HG02759 (cell line): ENCODE measurements around the gene AAMDC.
A peak's percentile ranks its signal among the peaks of the same experiment; 100 is the strongest.

Source experiments
- ATAC-seq: cut with Tn5 transposase; IDR thresholded peaks from one replicate; pipeline ENCODE4 v1.9.1; 2021; ENCODE audit warnings: mild to moderate bottlenecking, moderate library complexity; ENCODE audit not compliant: unreplicated experiment

The AAMDC gene

DNA sequence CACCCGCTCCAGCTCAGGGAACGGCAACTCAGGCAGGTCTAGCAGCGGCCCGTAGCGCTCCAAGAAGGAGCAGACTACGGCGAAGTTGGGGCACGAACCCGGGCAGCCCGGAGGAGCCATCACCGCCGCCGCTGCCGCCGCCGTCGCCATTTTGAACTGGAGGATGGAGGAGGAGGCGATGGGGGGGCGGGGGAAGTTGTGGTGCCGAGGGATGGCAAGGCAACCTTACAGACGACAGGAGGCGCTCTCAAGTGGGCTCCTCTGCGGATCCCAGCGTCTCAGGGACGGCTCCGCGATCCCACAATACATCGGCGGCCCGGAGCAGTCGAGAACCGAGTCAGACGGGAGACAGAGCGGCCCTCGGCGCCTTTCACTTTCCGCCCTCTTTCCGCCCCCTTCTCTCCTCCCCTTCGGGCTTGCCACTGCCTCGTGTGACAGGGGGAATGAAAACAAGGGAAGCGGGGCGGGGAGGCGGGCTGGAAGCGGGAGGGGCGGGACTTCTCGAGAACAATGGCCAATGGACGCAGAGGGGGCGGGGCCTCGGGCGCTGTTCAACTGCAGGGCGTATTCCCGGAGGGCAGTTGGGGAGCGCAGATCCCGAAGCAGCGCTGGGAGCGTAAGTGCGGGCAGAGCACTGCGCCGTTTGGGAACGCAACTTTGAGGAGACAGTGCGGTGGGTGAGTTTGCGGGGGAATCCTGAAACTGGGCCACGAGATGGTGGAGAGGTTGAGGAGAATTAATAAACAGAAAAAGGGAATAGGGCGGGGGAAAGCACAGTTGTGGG, at the start of gene AAMDC, which contains the start of gene RSF1:
Gene AAMDC (plus strand): TSS at position 580 of the 784 bp plus-strand sequence. CDS start 21,353 bp downstream, outside the sequence.
Gene RSF1 (minus strand): TSS at position 158 of the 784 bp plus-strand sequence. CDS start 8 bp downstream, at position 150.
- ATAC-seq = peak; percentile 87

DNA sequence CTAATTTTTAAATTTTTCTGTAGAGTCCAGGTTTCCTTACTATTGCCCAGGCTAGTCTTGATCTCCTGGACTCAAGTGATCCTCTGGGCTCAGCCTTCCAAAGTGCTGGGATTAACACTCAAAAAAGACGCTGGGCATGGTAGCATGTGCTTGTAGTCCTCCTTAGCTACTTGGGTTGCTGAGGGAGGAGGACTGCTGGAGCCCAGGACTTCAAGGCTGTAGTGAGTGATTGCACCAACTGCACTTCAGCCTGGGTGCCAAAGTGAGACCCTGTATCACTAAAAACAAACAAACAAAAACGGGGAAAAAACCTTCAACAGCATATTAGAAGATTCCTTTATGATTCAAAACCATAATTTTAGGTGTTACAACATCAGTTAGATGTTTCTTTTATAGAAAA, 45.0 kb upstream of the AAMDC start:
- no peak for ATAC-seq

DNA sequence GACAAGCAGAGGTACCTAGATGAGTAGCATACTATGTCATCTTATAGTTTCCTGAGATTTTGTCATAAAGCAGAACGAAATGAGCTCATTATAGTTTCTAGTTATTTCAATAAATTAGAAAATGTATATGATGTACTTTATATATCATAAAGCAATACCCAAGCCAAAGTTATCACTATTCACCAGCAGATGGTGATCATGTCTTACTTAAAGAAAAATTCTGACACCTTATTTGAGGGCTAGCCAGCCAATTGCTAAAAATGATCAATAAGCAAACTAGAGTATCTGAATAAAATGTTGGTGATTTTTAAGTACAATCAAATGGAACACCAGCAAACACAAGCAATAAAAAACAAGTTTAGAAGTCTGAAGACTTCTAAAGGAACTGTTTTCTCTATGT, 44.5 kb upstream of the AAMDC start:
- no peak for ATAC-seq

DNA sequence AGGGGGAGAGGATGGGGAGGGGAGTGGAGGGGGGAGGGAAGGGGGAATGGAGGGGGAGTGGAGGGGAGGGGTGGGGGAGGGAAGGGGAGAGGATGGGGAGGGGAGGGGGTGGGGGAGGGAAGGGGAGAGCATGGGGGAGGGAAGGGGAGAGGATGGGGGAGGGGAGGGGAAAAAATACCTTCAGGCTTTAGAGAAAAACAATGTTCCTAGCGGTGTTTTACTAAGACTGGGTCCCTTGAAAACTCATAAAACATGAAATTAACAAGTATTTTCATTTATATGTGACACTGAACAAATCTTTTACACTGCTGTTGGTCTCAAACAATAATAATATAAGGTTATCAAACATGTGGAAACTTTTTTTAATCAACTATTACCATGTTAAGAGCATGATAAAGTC, 42.8 kb upstream of the AAMDC start:
- no peak for ATAC-seq

DNA sequence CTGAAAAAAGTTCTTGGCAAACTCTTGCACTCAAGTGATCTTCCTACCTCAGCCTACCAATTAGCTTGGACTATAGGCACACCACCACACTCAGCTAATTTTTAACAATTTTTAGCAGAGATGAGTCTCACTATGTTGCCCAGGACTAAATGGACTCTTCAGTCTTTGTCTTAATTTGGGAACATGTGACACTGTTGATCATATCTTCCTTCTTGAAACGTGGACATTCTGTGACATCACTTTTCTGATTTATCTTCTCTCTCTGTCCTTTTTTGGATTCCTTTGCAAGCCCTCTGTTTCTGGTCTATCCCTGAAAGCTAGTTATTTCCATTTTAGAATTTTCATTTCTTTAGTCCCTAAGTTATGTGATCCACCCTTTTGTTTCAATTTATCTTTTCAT, 42.4 kb upstream of the AAMDC start:
- no peak for ATAC-seq

DNA sequence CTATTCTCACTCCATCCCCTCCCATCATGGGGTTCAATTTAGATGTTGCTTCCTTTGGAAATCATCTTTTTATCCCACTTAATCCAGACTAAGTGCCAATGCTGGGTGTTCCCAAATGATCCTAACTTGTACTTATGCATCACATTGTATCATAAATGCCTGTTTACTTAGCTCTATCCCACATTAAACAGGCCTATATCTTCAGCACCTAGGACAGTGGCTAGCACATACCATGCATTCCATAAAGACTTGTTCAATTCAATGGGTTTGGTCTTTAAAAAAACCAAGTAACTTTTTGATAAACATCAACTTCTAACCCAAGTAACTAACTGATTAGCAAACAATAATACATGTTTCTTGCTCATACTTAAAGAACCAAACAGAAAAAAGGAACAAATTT, 41.0 kb upstream of the AAMDC start:
- ATAC-seq = no peak

DNA sequence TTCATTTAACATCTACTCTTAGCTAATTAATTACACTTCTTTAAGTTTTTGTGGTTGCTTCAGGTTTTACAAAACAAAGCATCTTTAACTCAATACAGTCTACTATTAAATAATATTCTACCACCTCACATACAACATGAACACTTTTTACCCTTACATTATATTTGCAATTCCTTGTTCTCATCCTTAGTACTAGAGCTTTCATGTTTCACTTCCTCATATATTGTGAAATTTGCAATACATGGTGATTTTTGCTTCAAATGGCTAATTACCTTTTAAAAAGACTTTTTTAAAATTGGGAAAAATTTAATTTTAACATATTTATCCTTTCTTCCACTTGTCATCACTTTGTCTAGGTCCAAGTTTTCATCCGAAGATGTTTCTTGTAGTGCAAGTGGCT, 37.9 kb upstream of the AAMDC start:
- ATAC-seq = no peak

DNA sequence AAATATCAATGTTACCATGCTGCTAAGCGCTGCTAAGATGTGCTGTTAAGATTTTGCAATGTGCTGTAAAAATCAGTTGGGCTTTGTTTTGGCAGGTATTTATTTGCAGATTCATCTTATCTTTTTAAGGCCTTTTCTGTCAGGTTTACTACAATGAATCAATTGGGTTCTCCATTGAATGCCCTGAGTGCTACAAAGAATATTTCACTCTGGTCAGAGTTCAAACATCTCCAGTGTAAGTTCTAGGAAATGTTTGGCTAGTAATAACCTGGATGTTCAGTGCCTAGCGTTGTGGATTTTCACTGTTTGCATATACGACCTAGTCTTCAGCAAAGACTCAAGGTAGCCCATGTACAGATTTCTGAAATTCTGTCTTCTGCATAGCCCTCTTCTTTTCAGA, 36.4 kb upstream of the AAMDC start:
- no peak for ATAC-seq

DNA sequence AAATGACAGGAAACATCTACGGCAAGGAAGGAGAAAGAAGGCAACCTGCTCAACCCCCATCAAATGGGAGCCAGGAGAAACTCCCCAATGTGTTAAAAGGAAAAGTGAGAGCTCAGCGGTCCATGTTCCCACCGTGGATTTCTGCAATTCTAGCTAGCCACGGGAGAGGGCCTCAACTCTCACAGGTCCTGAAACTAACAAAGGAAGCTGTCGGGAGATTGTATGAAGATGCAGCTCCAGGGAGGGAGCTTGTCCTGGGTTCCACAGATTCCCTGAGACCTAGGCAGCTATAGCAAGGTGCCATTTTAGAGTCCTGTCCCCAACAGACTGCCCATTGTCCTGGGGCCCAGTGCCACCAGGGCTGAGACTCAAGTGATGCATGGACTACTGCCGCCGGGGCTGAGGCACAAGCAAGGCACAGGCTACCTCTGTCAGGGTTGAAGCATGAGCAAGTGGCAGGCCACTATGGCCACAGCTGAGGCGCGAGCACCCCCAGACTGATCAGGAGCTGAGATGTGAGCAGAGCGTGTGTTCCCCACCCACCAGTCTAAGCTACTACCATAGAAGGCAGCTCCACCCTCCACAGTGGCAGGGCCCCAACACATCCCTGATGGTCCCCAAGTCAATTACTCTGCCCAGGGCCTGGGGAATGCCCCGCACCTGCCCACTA, 31.7 kb upstream of the AAMDC start:
- ATAC-seq = no peak

DNA sequence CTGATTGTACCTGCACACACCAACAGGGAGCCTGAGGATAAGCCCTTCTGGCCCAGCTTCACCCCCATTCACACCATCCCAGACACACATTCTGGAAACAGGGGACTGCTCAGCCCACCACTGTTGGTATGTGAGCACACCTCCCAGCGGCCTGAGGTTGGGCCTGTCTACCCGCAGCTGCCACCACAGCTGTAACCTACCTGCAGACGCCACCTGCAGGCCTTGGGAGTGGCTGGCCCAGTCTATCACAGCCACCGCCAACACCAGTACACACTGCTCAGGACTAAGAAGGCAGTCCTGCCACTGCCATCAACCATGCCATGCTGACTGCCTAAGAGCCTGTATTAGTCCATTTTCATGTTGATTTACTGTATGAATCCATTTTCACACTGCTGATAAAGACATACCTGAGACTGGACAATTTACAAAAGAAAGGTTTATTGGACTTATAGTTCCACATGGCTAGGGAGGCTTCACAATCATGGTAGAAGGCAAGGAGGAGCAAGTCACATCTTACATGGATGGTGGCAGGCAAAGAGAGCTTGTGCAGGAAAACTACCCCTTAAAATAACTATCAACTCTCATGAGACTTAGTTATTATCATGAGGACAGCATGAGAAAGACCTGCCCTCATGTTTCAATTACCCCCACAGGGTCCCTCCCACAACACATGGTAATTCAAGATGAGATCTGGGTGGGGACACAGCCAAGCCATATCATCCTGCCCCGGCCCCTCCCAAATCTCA, 31.0 kb upstream of the AAMDC start:
- ATAC-seq = no peak

DNA sequence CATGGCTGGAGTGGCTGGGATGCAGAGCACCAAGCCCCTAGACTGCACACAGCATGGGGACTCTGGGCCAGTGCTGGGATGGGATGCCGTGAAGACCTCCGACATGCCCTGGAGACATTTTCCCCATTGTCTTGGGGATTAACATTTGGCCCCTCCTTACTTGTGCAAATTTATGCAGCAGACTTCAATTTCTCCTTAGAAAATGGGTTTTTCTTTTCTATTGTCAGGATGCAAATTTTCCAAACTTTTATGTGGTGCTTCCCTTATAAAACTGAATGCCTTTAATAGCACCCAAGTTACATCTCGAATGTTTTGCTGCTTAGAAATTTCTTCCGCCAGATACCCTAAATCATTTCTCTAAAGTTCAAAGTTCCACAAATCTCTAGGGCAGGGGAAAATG, 29.6 kb upstream of the AAMDC start:
- no peak for ATAC-seq

DNA sequence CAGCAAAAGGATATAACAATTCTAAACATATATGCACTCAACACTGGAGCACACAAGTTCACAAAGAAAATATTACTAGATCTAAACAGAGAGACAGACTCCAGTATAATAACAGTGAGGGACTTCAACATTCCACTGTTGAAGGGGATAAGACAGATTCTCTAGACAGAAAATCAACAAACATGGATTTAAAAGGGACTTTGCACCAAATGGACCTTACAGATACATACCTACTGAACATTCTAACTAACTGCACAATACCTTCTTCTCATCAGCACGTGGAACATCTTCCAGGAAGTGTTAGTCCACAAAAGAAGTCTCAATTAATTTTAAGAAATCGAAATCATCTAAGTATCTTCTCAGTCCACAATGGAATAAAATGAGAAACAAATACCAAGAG, 27.0 kb upstream of the AAMDC start:
- ATAC-seq = no peak

DNA sequence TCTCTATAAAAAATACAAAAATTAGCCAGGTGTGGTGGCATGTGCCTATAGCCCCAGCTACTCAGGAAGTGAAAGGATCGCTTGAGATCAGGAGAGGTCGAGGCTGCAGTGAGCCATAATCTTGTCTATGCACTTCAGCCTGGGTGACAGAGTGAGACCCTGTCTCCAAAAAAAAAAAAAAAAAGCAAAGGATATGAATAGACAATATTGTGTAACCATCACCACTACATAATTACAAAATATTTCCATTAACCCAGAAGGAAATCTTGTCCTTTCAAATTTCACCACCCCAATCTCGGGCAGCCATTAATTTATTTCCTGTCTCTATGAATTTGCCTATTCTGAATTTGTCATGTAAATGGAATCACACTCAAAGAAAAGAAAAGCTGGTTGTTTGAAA, 21.6 kb upstream of the AAMDC start:
- ATAC-seq = no peak

DNA sequence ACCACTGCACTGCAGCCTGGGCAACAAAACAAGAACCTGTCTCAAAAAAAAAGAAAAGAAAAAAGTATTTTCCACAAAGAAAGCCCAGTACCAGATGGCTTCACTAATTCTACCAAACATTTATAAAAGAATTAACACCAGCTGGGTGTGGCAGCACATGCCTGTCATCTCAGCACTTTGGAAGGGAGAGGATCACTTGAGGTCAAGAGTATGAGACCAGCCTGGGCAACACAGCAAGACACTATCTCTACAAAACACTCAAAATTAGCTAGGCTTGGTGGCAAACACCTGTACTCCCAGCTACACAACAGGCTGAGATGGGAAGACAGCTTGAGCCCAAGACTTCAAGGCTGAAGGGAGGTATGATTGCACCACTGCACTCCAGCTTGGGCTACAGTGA, 20.5 kb upstream of the AAMDC start:
- no peak for ATAC-seq

DNA sequence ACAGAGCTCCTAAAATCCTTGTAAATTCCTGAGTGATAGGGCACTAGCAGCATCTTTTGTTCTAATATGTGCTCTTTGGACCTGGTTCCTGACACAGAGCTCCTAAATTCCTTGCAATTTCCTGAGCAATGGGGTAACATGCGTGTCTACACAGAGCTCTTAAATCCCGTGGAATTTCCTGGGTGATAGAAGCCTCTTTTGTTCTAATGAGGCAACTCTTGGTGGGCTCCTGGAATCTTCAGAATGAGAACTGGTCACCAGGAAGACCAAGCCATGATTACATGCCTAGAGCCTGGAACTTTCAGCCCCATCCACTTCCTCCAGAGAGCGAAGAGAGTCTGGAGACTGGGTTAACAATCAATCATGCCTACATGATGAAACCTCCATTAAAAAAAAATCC, 19.5 kb upstream of the AAMDC start:
- no peak for ATAC-seq

DNA sequence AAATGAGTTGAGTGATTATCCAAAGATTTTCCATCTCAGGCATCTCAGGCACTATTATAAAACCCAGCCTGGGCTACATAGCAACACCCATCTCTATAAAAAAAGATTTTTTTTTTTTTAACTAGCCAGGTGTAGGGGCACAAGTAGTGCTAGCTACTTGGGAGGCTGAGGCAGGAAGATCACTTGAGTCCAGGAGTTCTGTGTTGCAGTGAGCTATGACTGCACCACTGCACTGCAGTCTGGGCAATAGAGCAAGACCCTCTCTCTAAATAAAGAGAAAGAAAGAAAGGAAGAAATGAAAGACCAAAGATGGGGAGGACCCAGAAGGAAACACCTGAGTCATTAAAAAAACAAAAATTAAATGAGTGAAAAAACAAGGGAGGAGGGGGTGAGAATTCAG, 14.5 kb upstream of the AAMDC start:
- no peak for ATAC-seq

DNA sequence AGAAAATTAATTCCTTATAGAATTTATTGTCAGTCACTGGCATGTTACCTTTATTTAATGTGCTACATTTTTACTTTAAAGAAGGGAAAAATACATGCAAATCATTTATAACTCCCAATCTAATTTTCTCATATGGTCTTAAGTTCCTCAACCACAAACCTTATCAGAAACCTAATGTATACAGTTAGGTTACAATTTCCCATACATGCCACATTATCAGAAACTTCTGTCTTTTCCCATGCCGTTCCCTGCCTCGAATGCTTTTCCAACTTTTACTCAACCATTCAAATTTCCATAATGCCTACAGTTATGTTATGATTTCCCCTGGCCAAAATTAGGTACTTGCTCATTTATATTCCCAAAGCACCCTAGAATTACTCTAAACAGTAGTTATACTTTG, 14.0 kb upstream of the AAMDC start:
- no peak for ATAC-seq

DNA sequence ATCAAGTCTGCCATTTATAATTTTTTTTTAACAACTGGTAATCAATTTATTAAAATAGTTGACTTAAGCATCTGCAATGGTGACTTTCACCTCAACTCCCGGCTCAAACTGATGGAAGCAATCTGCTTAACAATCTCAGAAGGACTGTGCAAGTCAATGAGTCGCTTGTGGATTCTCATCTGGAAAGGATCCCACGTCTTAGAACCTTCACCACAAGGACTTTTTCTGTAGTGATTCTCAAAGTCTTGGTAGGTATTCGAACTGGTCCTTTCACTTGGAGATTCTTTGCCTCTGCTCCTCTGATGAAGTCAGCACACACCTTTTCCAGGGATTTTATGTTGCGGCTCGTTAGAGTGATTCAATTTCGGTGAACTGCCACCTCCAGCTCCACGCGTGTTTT, 7.7 kb upstream of the AAMDC start:
- no peak for ATAC-seq

DNA sequence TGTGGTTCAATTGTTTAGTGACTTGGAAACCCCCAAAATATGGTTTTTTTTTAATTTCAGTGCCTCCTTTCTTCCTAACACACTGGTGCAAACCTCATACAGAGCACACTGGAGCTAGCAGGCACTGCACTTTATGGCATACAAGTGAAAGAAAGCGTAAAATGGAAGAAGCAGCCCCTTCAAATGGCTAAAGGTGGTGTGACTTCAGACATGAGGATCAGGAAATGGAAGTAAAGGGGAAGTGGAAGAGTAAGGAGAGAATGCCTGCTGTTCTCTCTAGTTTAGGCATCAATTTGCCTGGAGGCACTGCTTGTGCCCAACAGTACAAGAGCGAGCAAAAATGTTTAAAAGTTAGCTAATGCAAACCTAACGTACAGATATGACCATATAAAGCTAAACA, 6.1 kb upstream of the AAMDC start:
- no peak for ATAC-seq

DNA sequence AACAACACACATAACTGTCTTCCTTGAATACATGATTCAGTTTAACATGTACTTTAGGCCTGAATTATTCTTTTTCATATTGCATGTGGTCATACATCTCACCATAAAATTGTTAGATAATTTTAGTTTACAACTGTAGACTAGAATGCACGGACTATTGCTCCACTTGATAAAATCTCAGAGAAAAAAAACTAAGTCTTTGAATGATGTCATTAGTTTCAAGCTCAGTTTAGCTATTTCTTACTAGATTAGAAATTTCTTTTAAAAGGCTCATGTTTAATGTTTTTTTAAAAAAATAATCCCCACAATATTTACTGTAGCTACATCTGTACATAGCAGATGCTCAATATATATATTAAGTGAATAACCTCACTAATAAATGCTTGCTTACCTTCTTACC, 5.5 kb upstream of the AAMDC start:
- ATAC-seq = no peak

DNA sequence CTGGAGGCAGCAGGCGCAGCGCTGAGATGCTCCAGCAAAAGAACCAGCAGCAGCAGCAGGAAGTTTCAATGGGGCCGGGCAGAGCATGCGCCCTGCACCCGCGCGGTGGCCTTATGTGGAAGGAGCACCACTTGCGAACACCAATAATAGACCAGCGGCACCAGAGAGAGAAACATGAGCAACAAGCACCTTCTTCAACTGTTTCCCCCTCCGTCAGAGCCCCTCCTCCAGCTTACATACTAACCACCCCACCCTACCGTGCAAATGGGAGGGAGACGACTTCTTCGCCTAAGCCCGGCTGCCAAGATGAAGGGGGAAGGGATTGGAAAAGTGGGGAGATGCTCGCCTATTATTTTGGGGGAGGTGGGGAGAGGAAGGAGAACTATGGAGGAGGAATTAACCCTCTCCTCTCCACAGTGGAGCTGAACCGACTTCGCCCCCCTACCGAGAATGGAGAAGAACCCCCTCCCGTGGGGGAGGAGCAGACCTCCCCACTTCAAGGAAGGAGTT, 1.5 kb upstream of the AAMDC start:
- peak; percentile 53 for ATAC-seq
